ENCODE measurements around the gene GPR17. TPM values are rescaled to one million over a fixed set of nuclear protein-coding genes. Genes with fewer than 3 reads are reported as not detected.

The GPR17 gene
- total and polyA plus RNA-seq, 9 of the 15 experiments (the other 6 are each of a cell fraction or from before 2014, with no cell fraction given) = not detected

GRCh38 chr2:127681976-127682857 is 36.3 kb downstream of the GPR17 start:
- FAIRE-seq (no peak), ATAC-seq (no peak), DNase-seq (ENCODE audit: extremely low read depth in 1 of 4, low spot score in 3 of 4) (peak in 1 of 4 experiments; percentile 2)
- TF ChIP-seq ZNF512 (tag; IDR thresholded peaks at IDR 0.05) (peak; percentile 91), GTF2E2 (tag; IDR thresholded peaks at IDR 0.05) (no peak), CHD4 (IDR thresholded peaks at IDR 0.05; ENCODE audit: insufficient read depth, insufficient replicate concordance, low read depth, low read length, poor library complexity, severe bottlenecking) (no peak)
- H4K20me1 ChIP-seq (replicated peaks; ENCODE audit: control insufficient read depth, insufficient read depth, low read length) = peaks cover 6% of the 10 kb centered on the region; the same call in 1 of the 2 replicates
- no peaks in the 10 kb centered on the region for H3K9me3 ChIP-seq (replicated peaks; ENCODE audit: control insufficient read depth, insufficient read depth, low read depth, low read length)
- H3K79me2 ChIP-seq (ENCODE audit: control insufficient read depth, insufficient read depth, low read length) = no peaks in the 10 kb centered on the region
- no peak overlapping the region for H3K4me2 ChIP-seq (ENCODE audit: insufficient read depth, low read length)
- no peak overlapping the region for H3K9ac ChIP-seq (ENCODE audit: insufficient read depth in 1 of 2, low read depth in 2 of 2, low read length in 2 of 2)
- peaks cover 0 to 11% of the 10 kb centered on the region in 2 experiments; a peak in 3 of 5 replicates for H3K4me1 ChIP-seq (replicated peaks in 1 of 2; ENCODE audit: control insufficient read depth in 2 of 2, insufficient read depth in 2 of 2, low read length in 2 of 2)
- in situ Hi-C loops (cut with MboI) (no loop called here), intact Hi-C loops (cut with micrococcal nuclease) (no loop called here)
- peaks cover 31 to 58% of the 10 kb centered on the region in 2 experiments for H3K27me3 ChIP-seq (ENCODE audit: control insufficient read depth in 2 of 2, insufficient read depth in 2 of 2, low read length in 2 of 2)
- H3K4me3 ChIP-seq = no peak overlapping the region
- 12% methylated on average over 5 of the region's 6 CpGs for WGBS (ENCODE audit: insufficient coverage, low coverage, missing lambda C conversion rate)
- H2AFZ ChIP-seq (ENCODE audit: low read depth, low read length) = no peak overlapping the region
- no peaks in the 10 kb centered on the region for H3K9me1 ChIP-seq (ENCODE audit: control insufficient read depth, insufficient read depth, low read length)
- POLR2A ChIA-PET = interaction anchor here (0.6 to 1.0 kb wide), 2 partner anchors 32 to 40 kb away, joined by 3 to 4 read pairs; no protein-coding TSS in a partner anchor
- H3K27ac ChIP-seq (ENCODE audit: extremely low read depth, low read depth, low read length) = no peak overlapping the region
- CTCF ChIA-PET (ENCODE audit: low intra/inter-chr PET ratio) = no interaction called here
- no TSS peak for BruUV-seq (replicated peaks)
- no peaks in the 10 kb centered on the region for H3K36me3 ChIP-seq (ENCODE audit: control insufficient read depth, insufficient read depth, low read length)

All from K562 (cell line).